Stimulated activated CD4-positive, alpha-beta T cell treated with anti-CD3 and anti-CD28 coated beads, Interleukin-15, amount 100 ng/mL, for 48 hours (primary cell): Measurements from ENCODE around the gene TRMT1L.
"Not testable (repeated sequence)": the region's sequence is repeated elsewhere in the genome, so short reads cannot be mapped to it uniquely, and the experiment has no call there.

ENCODE experiments used
- DNase-seq, 2 donors: peaks; one replicate each; pipeline ENCODE4 v3.0.0-alpha.2; 2020; ENCODE audit warnings: low read depth in 2 of 2

The TRMT1L gene, protein sequence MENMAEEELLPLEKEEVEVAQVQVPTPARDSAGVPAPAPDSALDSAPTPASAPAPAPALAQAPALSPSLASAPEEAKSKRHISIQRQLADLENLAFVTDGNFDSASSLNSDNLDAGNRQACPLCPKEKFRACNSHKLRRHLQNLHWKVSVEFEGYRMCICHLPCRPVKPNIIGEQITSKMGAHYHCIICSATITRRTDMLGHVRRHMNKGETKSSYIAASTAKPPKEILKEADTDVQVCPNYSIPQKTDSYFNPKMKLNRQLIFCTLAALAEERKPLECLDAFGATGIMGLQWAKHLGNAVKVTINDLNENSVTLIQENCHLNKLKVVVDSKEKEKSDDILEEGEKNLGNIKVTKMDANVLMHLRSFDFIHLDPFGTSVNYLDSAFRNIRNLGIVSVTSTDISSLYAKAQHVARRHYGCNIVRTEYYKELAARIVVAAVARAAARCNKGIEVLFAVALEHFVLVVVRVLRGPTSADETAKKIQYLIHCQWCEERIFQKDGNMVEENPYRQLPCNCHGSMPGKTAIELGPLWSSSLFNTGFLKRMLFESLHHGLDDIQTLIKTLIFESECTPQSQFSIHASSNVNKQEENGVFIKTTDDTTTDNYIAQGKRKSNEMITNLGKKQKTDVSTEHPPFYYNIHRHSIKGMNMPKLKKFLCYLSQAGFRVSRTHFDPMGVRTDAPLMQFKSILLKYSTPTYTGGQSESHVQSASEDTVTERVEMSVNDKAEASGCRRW

DNA sequence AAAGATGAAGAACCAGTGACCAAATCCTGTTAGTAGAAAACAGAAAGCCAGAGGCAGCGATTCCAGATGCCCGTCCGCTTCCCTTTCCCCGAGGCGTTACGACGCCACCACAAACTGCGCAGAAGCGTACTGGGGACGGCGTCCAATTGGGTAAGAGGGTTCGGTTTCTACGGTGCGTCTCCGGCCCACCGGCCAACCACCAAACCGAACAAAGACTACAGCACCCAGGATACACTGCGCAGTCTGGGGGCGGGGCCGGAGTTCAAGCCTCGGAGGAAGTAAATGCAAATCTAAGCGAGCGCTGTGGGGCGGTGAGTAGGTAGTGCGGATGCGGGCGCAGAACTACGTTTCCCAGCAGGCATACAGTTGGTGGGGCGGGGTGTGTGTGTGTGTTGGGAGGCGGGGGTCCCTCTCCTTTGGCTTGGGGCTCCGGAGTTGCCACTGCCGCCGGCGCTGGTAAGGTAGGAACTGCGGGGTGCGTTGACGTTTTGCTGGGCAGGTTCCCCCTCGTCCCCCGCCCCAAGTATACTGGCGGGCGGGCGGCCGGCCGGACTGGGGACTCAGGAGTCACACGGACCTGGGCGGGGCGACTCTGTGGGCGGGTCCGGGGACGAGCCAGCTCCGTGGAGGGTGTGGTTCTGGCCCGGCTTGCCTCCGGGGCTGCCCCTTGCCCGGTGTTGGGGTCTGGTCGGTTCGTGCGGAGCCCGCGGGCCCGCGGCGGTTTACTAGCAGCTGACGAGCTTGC lies at the start of gene TRMT1L, which contains the start of gene SWT1:
Gene TRMT1L (minus strand): TSS at position 100 of the 745 bp plus-strand sequence. CDS start 241 bp downstream, outside the sequence.
Gene SWT1 (plus strand): TSS at position 314 of the 745 bp plus-strand sequence. CDS start 3,675 bp downstream, outside the sequence.
- peak; percentile 96 to 98 for DNase-seq

DNA sequence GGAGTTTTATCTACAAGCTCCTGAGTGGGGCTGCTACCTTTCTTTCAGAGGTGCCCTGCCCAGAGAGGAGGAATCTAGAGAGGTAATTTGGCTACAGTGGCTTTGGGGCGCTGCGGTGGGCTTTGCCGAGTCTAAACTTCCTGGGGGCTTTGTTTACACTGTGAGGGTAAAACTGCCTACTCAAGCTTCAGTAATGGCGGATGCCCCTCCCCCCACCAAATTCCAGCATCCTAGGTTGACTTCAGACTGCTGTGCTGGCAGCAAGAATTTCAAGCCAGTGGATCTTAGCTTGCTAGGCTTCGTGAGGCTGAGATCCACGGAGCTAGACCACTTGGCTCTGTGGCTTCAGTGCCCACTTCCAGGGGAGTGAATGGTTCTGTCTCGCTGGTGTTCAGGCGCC lies 44.1 kb upstream of the TRMT1L start:
- DNase-seq: no peak

DNA sequence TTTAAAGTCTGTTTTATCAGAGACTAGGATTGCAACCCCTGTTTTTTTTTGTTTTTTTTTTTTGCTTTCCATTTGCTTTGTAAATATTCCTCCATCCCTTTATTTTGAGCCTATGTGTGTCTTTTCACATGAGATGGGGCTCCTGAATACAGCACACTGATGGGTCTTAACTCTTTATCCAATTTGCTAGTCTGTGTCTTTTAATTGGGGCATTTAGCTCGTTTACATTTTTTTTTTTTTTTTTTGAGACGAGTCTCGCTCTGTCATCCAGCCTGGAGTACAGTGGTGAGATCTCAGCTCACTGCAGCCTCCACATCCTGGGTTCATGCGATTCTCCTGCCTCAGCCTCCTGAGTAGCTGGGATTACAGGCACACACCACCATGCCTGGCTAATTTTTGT lies 42.0 kb upstream of the TRMT1L start:
- DNase-seq: not testable (repeated sequence)

DNA sequence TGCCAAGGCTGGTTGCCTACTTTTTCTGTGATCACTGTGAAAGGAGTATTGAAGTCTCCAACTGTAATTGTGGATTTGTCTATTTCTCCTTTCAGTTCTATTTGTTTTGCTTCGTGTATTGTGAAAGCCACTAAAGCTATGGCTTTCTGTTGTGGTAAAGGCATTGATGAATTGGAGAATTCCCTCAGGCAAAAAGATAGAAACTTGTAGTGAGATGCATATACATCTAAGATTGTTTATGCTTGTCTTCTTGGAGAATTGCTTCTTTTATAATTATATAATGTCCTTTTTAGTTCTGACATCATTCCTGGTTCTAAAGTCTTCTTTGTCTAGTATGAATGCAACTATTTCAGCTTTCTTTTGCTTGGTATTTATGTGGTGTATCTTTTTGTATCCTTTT lies 37.0 kb upstream of the TRMT1L start:
- DNase-seq: no peak

DNA sequence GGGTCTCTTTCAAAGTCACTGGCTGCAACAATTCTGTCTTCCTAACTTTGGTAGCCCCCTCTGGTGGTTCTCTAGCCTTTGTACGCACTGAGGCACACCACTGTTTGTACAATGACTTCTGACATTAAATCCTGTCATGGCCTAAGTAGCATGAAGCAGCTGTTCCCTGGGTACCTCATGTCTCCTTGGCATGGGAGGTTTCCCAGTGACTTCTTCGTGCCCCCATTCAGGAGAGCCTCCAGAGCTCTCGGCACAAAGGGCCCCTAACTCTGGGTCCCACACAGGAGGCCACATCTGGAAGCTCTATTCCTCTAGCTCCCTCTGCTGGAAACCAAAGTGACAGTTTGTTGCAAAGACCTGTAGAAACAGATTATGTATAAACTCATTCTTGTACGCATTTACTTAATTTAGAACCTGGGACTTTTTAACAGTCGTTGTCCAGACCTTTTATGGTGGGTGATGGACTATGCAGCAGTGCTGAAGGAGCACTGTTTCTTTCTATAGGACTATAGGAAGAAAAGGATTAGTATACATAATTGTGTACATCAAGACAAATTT lies 13.6 kb upstream of the TRMT1L start:
- DNase-seq: peak in 1 of 2 donors; percentile 27

DNA sequence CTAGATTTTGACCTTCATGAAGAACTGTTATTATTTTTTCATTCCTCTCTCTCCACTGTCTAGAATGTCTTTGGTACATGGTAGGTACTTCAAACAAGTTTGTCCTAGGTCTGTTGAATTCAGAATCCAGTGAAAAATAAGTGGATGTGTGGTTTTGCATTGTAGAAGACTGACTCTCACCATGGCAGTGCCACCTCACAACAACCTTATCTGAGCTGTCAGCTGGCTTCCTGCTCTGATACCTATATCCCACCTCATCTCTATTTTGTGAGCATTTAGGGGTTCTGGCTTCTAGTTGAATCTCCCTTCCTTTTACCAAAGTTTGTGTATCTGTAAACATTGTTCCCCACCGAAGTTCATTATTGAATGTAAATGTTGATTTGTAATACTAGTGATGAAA lies 9.4 kb upstream of the TRMT1L start:
- DNase-seq: no peak

DNA sequence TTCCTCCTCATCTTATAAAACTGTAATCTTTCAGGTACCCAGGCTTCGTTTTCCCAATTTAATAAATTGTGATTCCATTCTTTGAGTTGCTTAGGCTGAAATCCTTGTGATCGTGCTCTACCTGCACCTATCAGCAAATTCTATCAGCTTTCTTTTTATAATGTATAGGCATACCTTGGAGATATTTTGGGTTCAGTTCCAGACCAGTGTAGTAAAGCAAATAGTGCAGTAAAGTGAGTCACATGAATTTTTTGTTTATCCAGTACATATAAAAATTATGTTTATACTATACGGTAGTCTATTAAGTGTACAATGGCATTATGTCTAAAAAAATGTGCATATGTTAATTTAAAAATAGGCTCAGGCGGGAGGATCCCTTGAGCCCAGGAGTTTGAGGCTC lies 5.7 kb upstream of the TRMT1L start:
- no peak for DNase-seq

DNA sequence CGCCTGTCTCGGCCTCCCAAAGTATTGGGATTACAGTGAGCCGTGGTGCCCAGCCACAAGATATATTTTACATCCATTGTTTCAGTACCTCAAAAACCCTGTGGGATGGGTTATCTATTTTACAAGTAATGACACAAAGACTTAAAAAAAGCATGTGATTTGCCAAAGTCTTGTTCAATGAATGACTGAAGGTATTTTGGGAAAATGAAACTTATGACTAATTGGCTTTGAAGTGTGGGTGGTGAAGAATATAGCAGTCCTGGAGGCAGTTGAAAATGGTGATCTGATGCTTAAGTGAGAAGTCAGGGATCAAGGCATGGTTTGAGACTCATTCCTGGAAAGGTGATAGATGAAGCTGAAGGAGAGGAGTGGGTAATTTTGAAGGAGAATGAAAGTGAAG lies 3.2 kb upstream of the TRMT1L start:
- no peak for DNase-seq

DNA sequence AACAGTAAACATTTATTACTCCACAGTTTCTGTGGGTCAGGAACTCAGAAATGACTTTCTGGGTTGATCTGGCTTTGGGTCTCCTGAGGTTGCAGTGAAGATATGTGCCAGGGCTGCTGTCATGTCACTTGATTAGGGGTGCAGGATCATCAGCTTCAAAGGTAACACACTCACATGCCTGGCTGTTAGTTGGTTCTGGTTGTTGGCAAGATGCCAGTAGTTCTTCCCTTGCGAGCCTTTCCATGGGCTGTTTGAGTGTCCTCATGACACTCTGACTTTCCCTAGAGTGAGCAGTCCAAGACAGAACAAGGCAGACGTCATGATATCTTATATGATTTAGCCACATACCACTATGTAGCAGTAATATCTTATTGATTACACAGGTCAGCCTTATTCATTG lies 2.0 kb upstream of the TRMT1L start:
- DNase-seq: no peak

DNA sequence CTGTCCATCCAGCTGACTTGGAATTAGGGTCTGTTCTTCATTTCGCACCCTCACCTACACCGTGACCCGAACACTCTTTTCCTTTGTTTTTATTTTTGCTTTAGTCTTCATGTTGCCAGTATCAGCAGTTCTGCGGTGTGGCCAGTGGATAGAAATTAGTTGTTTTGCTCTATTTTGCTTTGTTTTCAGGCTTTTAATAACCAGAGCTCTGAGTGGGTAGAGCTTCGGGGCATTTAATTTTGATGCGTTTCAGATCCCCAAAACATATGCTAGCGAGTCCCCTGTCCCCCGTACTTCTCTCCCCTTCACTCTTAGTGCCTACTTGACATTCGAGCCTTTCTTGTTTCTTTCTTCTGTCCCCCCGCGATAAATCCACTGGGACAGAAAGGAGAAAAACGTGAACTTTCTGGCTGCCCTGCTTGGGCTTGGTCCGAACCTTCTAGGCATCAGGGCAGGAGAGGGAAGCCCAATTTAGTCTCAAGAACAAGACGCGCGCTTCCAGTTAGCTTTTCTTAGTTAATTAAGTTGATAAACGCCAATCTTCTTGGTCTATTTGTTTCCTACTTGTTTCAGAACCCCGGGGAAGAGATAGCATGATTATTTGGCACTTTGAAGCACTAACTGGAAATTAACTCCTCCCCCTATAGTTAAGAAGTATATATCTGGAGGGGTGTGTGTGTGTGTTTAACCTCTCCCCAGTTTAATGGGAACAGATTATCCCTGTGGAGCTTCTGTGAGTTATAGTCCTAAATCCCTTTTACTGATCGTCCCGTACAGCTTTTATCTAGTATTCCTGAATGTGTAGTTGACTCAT lies 1.1 kb upstream of the TRMT1L start:
- no peak for DNase-seq

DNA sequence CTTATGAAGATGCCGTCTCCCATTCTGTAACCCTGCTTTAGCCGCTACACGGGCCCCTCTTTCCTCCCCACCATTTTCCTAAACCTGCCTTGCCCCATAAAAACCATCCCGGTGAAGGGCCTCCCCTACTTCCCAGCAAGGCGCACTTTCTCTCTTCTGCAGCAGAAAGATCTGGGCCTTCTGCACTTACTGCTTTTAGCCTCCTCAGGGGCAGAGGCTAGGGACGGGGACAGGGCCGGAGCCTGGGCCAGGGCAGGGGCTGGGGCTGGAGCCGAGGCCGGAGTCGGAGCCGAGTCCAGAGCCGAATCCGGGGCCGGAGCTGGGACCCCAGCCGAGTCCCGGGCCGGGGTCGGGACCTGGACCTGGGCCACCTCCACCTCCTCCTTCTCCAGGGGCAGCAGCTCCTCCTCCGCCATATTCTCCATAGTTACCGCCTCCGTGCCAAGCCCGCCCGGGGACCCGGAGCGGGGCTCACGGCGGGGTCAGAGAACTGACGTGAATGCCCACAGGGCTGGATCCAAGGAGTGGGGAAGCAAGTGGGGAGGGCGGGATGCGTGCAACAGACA lies 382 bp downstream of the TRMT1L start:
- DNase-seq: no peak

DNA sequence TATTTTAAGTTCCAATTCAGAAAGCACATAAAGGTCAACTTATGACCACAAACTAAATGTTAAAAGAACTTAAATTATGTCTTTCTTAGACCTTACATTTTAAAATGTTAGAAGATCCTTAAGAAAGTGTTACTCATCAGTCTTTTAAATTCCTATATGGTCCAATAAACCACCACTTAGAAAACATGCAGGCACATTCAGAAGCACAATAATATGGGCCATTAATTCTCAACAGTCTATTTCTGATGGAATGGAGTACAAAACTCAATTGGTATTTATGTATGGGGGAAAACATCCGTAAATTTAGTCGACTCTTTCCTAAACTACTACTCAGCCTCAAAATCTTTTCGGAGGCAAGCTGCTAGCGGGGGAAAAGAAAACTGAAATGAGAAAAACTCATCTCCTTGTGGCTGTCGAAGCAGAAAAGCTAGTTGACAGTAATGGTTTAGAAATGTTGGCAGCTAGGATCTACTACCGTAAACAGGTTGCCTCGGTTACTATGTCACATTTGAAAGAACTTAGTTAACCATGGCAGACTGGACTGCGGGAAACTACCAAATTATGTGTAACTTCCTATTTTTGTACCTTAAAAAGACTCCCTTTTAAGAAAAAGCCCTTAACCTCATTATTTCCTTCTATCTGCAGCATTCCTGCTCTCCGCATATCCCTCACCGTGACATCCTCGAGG lies 1.0 kb downstream of the TRMT1L start:
- DNase-seq: no peak

DNA sequence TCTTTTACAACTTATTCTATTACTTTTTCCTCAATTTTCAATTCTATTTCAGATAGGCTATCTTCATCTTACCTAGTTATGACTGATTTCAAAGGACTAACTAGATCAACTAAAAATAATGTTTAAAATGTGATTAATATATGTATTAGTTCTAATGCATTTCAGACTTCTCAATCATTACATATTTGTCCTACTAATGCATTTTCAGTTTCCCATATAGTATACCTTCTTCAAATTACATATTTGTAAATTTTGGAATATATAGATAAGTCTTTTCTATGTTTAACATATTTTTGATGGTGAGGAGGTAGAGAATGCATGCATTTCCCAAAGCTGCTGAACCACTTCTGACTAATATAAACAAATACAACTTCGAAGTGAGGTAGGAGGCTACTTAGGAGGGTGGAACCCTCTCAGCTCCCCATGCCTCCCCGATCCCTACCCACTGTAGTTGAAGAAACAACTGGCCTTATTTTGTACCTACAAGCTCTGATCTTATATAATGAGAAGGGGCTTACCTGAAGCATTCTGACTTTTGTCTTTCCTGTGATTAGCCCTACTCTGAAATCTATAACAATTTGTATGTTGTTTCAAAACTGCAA lies 1.7 kb downstream of the TRMT1L start:
- DNase-seq: no peak

DNA sequence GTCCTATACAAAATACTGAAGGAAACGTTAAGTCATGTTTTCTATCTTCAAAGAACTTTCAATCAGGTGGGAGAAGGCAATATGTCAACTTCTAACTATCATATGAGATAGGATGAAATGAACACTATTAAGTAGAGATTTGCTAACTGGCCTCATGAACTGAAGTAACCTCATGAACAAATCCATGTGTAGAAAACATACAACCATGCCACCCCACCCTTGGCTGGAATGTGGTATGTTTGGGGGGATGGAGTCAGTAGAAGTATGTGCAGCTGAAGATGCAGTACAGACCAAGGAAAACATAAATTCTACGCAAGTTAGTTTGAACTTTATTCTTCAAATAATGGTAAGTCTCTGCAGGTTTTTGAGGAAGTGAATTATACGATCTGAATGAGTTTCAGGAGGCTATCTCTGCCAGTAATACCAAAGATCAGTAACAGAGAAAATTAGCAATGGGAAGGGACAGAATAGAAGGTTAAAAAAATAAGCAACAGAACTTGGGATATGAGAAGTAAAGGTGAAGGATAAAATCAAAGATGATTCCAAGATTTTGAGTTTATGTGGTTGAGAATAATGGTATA lies 4.5 kb downstream of the TRMT1L start:
- DNase-seq: no peak

DNA sequence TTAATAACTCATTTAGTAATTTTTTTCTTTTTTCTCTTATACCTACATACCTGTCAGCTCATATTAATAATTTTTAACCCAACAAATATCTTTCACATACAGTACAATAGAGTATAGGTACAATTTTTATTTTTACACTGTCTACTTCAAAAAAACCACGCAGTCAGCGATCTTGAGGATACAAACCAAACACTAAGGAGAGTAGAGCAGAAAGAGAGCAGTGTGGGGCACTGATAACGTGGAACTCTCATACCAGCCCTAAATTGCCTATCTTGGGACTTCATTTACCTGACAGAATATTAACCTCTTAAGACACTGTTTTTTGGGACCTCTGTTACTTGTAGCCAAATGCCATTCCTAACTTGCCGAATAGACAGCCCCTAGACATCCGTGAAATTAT lies 5.5 kb downstream of the TRMT1L start:
- no peak for DNase-seq

DNA sequence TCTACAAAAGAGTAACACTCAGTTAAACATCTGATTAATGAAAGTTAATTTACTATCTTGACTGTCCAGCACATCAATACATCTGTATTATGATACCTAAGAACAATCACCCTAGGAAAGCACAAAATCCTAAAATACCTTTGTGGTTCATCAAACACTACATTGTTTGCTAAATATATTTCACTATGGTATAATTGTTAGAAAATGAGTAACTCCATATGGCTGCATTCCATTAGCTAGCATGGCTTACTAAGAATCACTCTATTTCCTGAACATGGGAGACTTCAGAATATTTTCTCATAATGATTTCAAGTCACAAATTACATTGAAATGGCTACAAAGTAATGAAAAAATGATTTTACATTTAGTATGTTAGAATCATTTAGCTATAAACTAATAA lies 12.5 kb downstream of the TRMT1L start:
- DNase-seq: no peak

DNA sequence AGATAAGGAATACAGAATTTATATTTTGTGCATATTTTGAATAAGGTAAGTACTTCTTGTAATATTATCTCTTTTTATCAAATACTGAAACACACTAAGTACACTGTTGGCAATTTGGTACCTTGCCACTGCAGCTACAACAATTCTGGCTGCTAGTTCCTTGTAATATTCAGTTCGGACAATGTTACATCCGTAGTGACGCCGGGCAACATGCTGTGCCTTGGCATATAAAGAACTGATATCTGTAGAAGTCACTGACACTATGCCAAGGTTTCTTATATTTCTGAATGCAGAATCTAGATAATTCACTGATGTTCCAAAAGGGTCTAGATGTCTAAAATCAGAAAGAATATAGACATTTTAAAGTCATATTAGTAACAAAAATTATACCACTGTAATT lies 17.5 kb downstream of the TRMT1L start:
- DNase-seq: no peak

DNA sequence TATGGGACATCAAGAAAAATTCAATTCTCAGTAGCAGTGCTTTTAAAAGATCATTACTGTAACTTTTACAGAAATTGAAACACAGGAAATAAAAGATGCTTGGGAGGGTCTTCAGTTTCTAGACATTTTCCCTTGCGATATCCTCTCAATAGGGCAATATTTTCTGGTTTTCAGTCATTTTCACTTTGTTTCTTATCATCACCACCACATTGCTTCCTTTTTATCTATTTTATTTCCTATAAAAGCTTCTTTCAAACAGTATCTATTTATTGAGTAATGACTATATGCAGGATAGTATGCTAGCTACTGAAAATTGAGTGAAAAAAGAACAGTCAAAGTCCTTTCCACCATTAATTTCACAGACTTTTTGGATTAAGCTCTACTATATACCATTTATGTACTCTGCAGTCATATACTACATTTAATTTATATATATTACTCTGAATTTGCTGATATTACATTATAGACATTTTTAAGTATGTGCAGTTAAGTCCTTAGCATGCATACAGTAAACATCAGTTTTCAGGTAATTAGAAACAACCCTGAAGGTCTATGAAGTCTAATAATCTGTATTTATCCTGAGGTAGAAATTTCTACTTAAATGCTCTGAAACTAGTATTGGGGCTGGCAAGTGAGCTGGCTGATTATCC lies 18.7 kb downstream of the TRMT1L start:
- DNase-seq: no peak

DNA sequence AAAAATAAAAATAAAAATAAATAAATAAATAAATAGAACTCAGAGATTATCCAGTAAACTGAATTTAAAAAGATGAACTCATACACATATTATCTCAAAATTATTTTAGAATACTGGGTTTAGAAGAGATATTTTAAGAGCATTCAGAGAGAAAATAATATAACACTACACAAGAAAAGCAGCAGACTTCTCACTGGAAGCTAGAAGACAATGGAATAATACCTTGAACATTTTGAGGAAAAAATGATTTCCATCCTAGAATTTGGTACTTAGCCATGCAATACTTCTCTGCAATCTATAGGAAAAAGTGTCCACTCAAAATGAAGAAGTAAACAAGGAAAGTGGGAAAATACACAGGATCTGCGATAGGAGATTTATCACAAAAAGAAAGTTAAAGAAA lies 24.2 kb downstream of the TRMT1L start:
- no peak for DNase-seq
